Measurements from ENCODE around the gene HGFAC.

GRCh38 chr4:3408793-3409330 is 32.9 kb upstream of the HGFAC start:
- TF ChIP-seq CTCF (IDR thresholded peaks at IDR 0.05; ENCODE audit: insufficient read depth, low read length) (no peak), POLR2AphosphoS5 (IDR thresholded peaks at IDR 0.05; ENCODE audit: low read depth) (no peak), GABPA (IDR thresholded peaks at IDR 0.05; ENCODE audit: low read depth) (no peak), SPI1 (IDR thresholded peaks at IDR 0.05; ENCODE audit: borderline replicate concordance, low read depth) (no peak)
- TF ChIP-seq, protein P1, sequence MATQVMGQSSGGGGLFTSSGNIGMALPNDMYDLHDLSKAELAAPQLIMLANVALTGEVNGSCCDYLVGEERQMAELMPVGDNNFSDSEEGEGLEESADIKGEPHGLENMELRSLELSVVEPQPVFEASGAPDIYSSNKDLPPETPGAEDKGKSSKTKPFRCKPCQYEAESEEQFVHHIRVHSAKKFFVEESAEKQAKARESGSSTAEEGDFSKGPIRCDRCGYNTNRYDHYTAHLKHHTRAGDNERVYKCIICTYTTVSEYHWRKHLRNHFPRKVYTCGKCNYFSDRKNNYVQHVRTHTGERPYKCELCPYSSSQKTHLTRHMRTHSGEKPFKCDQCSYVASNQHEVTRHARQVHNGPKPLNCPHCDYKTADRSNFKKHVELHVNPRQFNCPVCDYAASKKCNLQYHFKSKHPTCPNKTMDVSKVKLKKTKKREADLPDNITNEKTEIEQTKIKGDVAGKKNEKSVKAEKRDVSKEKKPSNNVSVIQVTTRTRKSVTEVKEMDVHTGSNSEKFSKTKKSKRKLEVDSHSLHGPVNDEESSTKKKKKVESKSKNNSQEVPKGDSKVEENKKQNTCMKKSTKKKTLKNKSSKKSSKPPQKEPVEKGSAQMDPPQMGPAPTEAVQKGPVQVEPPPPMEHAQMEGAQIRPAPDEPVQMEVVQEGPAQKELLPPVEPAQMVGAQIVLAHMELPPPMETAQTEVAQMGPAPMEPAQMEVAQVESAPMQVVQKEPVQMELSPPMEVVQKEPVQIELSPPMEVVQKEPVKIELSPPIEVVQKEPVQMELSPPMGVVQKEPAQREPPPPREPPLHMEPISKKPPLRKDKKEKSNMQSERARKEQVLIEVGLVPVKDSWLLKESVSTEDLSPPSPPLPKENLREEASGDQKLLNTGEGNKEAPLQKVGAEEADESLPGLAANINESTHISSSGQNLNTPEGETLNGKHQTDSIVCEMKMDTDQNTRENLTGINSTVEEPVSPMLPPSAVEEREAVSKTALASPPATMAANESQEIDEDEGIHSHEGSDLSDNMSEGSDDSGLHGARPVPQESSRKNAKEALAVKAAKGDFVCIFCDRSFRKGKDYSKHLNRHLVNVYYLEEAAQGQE (IDR thresholded peaks at IDR 0.05; ENCODE audit: insufficient replicate concordance, low read depth), result no peak
